HG03520 (cell line): ENCODE data around the gene ADH5.
"Not testable (repeated sequence)": the region's sequence is repeated elsewhere in the genome, so short reads cannot be mapped to it uniquely, and the experiment has no call there.

Source experiments
- ATAC-seq: cut with Tn5 transposase; IDR thresholded peaks from one replicate; pipeline ENCODE4 v1.9.1; 2021; ENCODE audit warnings: mild to moderate bottlenecking, moderate library complexity; ENCODE audit not compliant: unreplicated experiment

ADH5 gene

GRCh38 chr4:99088023-99088449 lies 552 bp downstream of the ADH5 start:
- ATAC-seq, result peak; percentile 22

GRCh38 chr4:99084595-99084994 lies 4.0 kb downstream of the ADH5 start:
- no peak for ATAC-seq

DNA sequence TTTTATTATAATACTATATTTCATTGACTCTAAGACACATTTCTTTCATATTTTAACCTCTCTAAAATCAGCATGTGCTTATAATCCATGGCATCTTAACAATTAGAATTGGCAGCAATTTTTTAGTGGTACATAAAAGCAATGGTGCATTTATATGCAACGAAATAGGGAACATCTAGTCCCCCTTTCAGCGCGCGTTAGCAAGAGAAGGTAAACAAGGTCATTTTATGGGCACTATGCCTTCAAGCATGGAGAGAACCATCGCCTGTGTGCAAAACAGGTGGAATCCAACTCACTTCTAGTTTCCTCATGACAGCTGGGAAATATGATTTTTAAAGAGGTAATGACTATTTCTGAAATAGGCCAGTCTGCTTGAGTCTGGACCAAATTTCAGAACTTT lies 6.4 kb downstream of the ADH5 start:
- no peak for ATAC-seq

GRCh38 chr4:99080869-99081268 lies 7.7 kb downstream of the ADH5 start:
- ATAC-seq, result not testable (repeated sequence)

DNA sequence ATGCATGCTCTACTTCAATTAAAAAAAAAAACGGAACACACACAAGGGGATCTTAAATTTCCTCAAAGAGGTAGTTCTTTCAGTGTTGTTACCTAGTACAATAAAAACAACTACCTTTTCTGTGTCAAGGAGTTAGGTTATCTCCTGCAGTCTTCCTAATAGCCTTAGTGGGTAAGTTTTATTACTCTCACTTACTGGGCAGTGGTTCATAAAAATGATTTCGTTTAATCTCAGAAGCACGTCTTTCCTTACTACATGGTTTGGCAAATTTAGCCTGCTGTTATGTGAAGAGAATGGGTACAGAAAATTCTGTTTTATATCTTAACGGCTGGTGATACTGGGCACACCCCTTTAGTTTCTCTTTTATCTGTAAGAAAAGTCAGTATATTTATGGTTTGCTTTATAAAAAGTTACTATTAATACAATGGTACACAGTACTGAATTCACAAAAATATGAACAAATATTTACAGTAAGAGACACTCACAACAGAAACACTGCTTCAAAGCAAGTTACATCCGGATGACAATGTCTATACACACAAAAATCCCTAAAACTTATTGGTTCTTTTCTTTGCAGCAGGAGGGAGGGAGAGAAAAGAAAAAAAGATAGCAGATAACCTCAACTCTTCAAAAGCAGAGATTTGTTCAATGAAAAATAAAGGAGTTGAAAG lies 8.8 kb downstream of the ADH5 start:
- ATAC-seq, result no peak

DNA sequence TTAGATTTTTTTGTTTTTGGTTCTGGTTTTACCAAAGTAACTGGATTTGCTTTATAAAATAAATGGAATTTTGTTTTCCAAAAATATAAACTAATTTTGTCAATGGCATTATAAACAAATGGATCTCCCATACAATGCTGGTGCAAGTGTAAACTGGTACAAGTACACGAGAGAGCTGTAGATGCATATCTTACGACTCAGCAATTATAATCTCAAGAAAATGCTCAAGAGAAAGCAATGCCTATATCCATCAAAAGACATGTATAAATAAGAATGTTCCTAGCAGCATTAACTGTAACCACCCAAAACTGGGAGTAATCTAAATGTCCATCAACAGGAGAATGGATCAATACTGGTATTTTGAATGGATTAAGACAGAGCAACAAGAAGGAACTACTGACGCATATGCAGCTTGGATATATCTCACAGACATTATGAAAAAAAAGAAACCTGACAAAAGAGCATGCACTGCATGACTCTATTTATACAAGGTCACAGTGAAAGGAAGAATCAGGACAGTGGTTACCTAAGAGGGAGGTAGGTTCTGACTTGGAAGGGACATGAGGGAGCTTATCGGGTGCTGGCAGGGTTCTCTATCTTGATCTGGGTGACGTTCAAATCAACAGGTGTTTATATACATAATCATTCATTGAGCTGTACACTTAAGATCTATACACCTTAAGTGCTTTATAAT lies 9.5 kb downstream of the ADH5 start:
- no peak for ATAC-seq

GRCh38 chr4:99078336-99078735 lies 10.3 kb downstream of the ADH5 start:
- ATAC-seq, result no peak

DNA sequence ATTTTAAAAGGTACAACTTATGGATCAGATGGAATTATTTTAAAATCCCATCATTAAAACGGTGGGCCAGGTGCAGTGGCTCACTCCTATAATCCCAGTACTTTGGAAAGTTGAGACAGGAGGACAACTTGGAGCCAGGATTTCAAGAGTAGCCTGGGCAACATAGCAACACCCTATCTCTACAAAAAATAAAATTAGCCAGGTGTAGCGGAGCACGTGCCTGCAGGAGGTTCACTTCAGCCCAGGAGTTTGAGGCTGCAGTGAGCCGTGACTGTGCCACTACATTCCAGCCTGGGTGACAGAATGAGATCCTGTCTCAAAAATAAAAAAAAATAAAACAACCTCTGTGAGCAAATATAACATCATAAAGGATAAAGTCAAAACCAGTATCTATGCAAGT lies 11.4 kb downstream of the ADH5 start:
- ATAC-seq, result no peak

- no peak for ATAC-seq
Observed at GRCh38 chr4:99076292-99076976, 12.2 kb downstream of the ADH5 start.

GRCh38 chr4:99074816-99075215 lies 13.8 kb downstream of the ADH5 start:
- ATAC-seq, result no peak

DNA sequence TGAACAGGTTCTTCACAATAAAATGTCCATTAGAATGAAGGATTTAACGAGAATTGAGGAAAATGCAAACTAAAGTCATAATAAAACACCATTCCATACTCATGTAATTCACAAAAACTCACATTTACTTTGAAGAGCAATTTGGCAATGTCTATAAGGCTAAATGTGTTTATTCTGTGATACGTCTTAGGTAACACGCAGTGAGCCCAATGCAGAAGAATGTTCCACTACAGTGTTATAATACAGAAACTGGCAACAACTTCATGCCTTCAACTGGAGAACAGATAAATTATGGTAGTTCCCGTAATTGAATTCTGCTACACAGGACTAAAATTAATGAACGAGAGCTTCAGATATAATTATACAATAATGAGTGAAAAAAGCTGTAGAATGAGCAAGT lies 17.4 kb downstream of the ADH5 start:
- ATAC-seq, result no peak

DNA sequence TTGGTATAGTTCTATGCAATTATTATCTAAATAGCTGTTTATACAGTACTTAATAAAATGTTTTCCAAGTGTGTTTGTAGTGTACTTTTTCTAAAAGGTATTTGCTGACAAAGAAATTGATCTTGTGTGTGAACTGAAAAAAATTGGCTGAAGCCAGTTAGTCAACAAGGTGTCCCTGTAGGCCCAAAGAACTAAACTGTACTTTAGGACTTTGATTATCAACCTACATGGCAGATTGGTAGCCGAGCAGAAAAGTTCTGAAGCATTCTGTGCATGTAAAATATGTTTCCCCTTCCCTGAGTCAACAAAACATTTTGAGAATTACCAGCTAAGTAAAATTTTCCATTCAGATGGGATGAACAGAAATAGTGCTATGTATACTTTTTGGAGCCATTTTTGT lies 21.0 kb downstream of the ADH5 start:
- no peak for ATAC-seq

GRCh38 chr4:99065521-99065920 lies 23.1 kb downstream of the ADH5 start:
- not testable (repeated sequence) for ATAC-seq

- peak; percentile 67 for ATAC-seq
Observed at GRCh38 chr4:99062120-99062519, 26.5 kb downstream of the ADH5 start.

GRCh38 chr4:99061048-99061700 lies 27.4 kb downstream of the ADH5 start:
- ATAC-seq, result no peak

DNA sequence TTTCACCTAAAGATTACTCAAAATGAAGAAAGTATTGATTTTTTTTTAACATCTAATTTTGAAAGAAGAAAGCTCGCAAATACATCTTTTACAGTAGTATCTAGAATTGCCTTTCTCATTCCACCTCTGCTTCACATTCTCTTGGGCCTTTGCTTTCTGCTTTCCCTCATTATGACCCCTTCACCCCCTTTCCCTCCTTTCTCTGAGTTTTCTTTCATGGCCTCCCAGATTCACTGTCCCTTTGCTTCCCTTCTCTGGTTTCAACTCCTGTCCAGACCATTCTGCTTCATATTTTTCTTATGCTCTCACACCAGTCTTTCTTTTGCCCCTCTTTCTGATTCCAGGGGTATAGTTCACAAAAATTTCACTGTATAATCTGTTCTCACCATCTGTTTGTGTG lies 29.0 kb downstream of the ADH5 start:
- ATAC-seq, result no peak

DNA sequence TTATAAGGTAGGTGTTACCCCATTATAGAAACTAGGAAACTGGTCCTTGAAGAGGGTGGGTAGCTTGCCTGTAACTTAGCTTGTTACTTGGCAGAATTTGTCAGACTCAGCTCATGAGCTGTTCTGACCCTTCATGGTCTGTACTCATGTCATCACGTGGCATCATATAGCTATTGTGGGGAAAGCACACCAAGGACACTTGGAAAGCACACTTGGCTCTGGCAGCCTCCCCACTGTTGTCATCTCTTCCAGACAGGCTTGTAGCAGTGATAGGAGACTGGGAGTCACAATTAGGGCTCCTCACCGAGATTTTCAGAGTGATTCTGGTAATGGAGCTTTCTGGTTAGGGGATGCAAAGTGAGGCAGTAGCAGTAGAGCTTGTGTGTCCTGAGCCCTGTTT lies 30.4 kb downstream of the ADH5 start:
- ATAC-seq, result no peak

GRCh38 chr4:99054428-99054994 lies 34.1 kb downstream of the ADH5 start:
- no peak for ATAC-seq

- ATAC-seq, result no peak
Observed at GRCh38 chr4:99052902-99053301, 35.7 kb downstream of the ADH5 start.

DNA sequence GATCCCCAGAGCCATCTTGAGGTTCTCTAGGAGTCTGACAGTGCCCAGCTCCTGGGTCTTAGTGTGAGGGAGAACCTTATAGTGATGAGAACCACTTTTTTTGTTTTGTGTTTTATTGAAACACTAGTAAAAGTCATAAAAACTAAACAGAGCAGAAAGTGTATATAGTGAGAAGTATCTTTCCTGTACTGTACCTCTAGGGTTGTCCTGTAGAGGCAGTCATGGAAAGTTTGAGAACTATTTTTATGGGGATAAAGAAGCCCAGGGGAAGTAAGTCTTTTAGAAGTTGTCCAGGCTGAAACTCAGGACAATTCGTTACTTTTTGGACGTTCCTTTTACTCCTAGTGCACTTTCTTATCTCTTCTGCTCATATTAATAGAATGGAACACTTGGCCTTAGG lies 40.9 kb downstream of the ADH5 start:
- no peak for ATAC-seq

GRCh38 chr4:99043346-99043745 lies 45.2 kb downstream of the ADH5 start:
- ATAC-seq, result no peak
